HEK293T (cell line): ENCODE results near the gene ETHE1.

Experiments
- CTCF ChIA-PET: fragments of 350-600 bp; formaldehyde crosslinking; extraction: SDS; loops from one replicate; lab custom pipeline; 2021; ENCODE audit warnings: antibody characterized with exemption, inconsistent platforms; lab: Yijun Ruan, JAX
- POLR2A ChIA-PET: fragments of 350-600 bp; formaldehyde crosslinking; extraction: SDS; loops from one replicate; lab custom pipeline; 2020; ENCODE audit warnings: antibody characterized with exemption, inconsistent platforms; lab: Yijun Ruan, JAX
- DNase-seq: peaks from one replicate; pipeline ENCODE4 v3.0.0; 2012; ENCODE audit warnings: mixed read lengths; ENCODE audit errors: extremely low spot score
- ARNT ChIP-seq: fragments of 450-650 bp; IDR thresholded peaks from 2 replicates; pipeline ENCODE4 v1.6.1; 2017; ENCODE audit warnings: mild to moderate bottlenecking
- CTBP1 ChIP-seq: fragments of 450-650 bp; IDR thresholded peaks from 2 replicates; pipeline ENCODE4 v1.6.1; 2016; ENCODE audit warnings: borderline replicate concordance
- ELF4 ChIP-seq: fragments of 450-650 bp; IDR thresholded peaks from 2 replicates; pipeline ENCODE4 v1.6.1; 2017; ENCODE audit warnings: antibody characterized with exemption
- FOXA1 ChIP-seq: fragments of 450-650 bp; IDR thresholded peaks from 2 replicates; pipeline ENCODE4 v1.6.1; 2016; ENCODE audit warnings: mild to moderate bottlenecking
- FOXK2 ChIP-seq: fragments of 450-650 bp; IDR thresholded peaks from 2 replicates; pipeline ENCODE4 v1.6.1; 2016; ENCODE audit warnings: mild to moderate bottlenecking
- FOXM1 ChIP-seq: fragments of 450-650 bp; IDR thresholded peaks from 2 replicates; pipeline ENCODE4 v1.6.1; 2017; ENCODE audit warnings: mild to moderate bottlenecking, borderline replicate concordance
- HDGF ChIP-seq: fragments of 450-650 bp; IDR thresholded peaks from 2 replicates; pipeline ENCODE4 v1.6.1; 2017; ENCODE audit warnings: antibody characterized with exemption, borderline replicate concordance
- L3MBTL2 ChIP-seq: fragments of 450-650 bp; conservative IDR thresholded peaks from 2 replicates; pipeline ENCODE4 v1.6.1; 2016; ENCODE audit warnings: mild to moderate bottlenecking
- LEF1 ChIP-seq: fragments of 450-650 bp; IDR thresholded peaks from 2 replicates; pipeline ENCODE4 v1.6.1; 2017; ENCODE audit warnings: mild to moderate bottlenecking, borderline replicate concordance
- NFRKB ChIP-seq: fragments of 450-650 bp; IDR thresholded peaks from 2 replicates; pipeline ENCODE4 v1.6.1; 2016; ENCODE audit warnings: mild to moderate bottlenecking, moderate library complexity
- SP1 ChIP-seq: fragments of 450-650 bp; IDR thresholded peaks from 2 replicates; pipeline ENCODE4 v1.6.1; 2017
- SUZ12 ChIP-seq: fragments of 450-650 bp; IDR thresholded peaks from 2 replicates; pipeline ENCODE4 v1.6.1; 2016; ENCODE audit warnings: mild to moderate bottlenecking
- TARDBP ChIP-seq: fragments of 450-650 bp; IDR thresholded peaks from 2 replicates; pipeline ENCODE4 v1.6.1; 2016
- ZNF384 ChIP-seq: fragments of 450-650 bp; IDR thresholded peaks from 2 replicates; pipeline ENCODE4 v1.6.1; 2016
- TF ChIP-seq, protein P1 (sequence below): fragments of 450-650 bp; IDR thresholded peaks from 2 replicates; pipeline ENCODE4 v1.6.1; 2016

ETHE1 gene, protein sequence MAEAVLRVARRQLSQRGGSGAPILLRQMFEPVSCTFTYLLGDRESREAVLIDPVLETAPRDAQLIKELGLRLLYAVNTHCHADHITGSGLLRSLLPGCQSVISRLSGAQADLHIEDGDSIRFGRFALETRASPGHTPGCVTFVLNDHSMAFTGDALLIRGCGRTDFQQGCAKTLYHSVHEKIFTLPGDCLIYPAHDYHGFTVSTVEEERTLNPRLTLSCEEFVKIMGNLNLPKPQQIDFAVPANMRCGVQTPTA

DNA sequence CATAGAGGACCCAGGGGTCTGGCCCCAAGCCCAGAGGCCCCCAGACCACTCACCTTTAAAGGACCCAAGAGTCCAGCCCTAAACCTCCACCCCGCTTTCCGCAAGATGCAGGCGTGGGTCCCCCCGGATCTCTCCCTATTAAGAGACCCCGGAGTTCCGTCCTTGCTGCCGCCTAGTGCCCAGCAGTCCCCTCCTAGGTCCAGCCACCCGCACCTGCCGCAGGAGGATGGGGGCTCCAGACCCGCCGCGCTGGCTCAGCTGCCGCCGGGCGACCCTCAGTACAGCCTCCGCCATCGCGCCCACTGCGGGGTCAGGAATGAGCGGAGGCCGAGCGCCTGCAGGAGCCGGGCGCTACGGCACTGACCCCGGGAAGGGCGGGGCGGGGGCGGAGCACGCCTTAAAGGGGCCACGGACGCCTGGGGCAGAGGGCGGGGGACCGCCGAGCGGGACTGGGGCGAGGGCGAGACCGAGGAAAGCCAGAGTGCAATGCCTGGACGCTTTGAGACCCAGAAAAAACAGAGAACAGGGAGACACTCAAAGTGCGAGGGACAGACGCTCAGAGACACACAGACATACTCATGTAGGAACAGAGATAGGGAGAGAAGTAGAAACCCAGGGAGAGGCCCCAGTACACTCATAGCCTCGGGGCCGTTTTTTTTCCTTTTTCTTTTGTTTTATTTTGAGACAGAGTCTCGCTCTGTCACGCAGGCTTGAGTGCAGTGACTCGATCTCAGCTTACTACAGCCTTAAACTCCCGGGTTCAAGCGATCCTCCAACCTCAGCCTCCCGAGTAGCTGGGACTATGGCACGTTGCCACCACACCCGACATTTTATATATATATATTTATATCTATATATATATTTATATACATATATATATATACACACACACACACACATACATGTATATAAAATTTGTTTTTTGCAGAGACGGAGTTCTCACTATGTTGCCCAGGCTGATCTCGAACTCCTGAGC is at the start of gene ETHE1:
Gene ETHE1, minus strand, starts transcription at position 318 of the 976 bp plus-strand sequence. Its CDS starts 24 bp downstream, at position 294.
- POLR2A ChIA-PET: interaction anchor here (1.4 kb wide), 1 partner anchor 28 kb away, joined by 3 read pairs; no protein-coding TSS in a partner anchor
- peak; percentile 75 for DNase-seq
- CTCF ChIA-PET: interaction anchor here (1.0 to 1.8 kb wide), 2 partner anchors 80 to 94 kb away, joined by 4 to 7 read pairs; no protein-coding TSS in a partner anchor
- TF ChIP-seq ELF4 (no peak), L3MBTL2 (peak; percentile 43; the same call in 1 of the 2 replicates)

DNA sequence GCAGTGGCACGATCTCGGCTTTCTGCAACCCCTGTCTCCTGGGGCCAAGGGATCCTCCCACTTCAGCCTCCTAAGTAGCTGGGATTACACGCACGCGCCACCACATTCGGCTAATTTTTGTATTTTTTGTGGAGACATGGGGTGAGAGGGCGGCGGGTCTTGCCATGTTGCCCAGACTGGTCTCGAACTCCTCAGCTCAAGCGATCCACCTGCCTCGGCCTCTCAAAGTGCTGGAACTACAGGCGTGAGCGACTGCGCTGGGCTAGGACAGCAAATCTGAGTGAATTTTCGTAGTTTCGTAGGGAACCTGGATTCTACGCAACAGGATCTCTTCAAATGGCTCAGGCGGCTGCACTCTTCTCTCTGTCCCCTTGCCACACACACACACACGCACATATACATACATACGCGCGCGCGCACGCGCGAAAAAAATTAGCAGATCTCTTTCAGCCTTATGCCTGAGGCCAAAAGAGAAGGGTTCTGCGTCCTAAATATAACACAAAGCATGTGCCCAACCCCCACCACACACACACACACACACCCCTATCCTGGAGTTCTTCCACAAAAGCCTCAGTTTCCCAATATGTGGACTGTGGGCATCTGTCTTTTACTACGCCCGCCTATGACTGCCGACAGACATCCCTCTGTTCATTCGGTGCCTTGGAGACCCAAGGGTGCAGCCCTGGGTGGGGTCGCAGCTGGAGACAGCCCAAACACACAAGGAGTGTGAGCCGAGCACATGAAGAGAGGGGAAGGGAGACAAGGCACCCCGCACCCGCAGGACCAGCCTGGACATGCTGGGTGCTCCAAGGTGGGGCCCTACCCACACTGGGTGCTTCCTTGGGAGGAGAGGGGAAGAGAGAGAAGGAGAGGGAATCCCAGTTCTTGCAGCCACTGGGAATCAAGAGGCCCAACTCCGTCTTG is 49.2 kb upstream of the ETHE1 start:
- POLR2A ChIA-PET: interaction anchor here (2.8 kb wide), 1 partner anchor 20 kb away, joined by 16 read pairs; the partner anchor contains the start of genes IRGQ and ZNF576
- peak; percentile 58 for TF ChIP-seq L3MBTL2
- TF ChIP-seq TARDBP: no peak
- CTCF ChIA-PET: interaction anchor here (0.6 kb wide), 2 partner anchors 76 to 145 kb away, joined by 3 to 10 read pairs; no protein-coding TSS in a partner anchor
- DNase-seq: no peak

DNA sequence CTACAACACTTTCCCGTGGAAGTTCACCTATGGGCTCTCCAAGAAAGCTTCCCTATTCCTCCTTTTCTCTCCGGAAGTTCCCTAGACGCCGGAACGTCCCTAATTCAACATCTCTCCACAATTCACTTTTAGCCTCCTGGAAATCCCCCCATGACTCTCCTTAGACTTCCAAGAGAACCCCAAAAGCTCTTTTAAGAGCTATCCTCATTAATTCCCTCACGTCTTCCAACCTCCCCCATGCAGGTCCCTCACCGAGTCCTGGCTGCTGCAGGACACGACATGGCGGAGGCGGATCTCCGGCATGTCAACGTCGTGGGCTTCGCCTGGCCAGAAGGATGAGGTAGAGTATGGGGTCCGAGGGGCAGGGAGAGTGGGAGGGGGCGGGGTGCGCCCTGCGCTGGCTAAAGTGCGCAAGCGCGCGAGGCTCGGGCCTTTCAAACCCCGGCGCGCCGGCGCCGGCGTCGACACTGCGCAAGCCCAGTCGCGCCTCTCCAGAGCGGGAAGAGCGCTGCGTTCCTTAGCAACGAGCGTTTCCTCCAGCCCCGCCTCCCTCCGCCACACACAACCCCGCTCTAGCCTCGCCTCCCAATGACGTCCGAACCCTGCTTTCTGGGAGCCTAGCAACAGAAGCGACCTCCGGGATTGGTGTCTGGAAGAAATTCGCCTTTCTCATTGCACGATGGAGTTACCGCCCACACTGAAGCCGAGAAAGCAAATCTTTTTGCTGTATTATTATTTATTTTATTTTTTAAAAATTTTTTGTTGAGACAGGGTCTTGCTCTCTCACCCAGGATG is 48.4 kb upstream of the ETHE1 start, which contains the start of the genes PINLYP and XRCC1:
Gene PINLYP, plus strand, starts transcription at position 646 of the 795 bp plus-strand sequence. CDS start 1,391 bp downstream, outside the sequence.
Gene XRCC1, minus strand, starts transcription at position 372 of the 795 bp plus-strand sequence. Its CDS starts 69 bp downstream, at position 303.
- CTCF ChIA-PET: interaction anchor here (0.6 to 0.9 kb wide), 2 partner anchors 40 to 146 kb away, joined by 3 read pairs; no protein-coding TSS in a partner anchor
- TF ChIP-seq CTBP1 (no peak), LEF1 (no peak), FOXK2 (no peak), L3MBTL2 (no peak), ARNT (no peak), SUZ12 (no peak), ZNF384 (no peak), FOXM1 (no peak), ELF4 (no peak), SP1 (no peak)
- TF ChIP-seq, protein P1, sequence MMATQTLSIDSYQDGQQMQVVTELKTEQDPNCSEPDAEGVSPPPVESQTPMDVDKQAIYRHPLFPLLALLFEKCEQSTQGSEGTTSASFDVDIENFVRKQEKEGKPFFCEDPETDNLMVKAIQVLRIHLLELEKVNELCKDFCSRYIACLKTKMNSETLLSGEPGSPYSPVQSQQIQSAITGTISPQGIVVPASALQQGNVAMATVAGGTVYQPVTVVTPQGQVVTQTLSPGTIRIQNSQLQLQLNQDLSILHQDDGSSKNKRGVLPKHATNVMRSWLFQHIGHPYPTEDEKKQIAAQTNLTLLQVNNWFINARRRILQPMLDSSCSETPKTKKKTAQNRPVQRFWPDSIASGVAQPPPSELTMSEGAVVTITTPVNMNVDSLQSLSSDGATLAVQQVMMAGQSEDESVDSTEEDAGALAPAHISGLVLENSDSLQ: no peak
- peak; percentile 99 for DNase-seq
- POLR2A ChIA-PET: interaction anchor here (0.9 to 2.8 kb wide), 3 partner anchors 18 to 43 kb away, joined by 3 to 16 read pairs (median 4); partner anchors contain the start of genes IRGQ, ZNF575 and ZNF576

DNA sequence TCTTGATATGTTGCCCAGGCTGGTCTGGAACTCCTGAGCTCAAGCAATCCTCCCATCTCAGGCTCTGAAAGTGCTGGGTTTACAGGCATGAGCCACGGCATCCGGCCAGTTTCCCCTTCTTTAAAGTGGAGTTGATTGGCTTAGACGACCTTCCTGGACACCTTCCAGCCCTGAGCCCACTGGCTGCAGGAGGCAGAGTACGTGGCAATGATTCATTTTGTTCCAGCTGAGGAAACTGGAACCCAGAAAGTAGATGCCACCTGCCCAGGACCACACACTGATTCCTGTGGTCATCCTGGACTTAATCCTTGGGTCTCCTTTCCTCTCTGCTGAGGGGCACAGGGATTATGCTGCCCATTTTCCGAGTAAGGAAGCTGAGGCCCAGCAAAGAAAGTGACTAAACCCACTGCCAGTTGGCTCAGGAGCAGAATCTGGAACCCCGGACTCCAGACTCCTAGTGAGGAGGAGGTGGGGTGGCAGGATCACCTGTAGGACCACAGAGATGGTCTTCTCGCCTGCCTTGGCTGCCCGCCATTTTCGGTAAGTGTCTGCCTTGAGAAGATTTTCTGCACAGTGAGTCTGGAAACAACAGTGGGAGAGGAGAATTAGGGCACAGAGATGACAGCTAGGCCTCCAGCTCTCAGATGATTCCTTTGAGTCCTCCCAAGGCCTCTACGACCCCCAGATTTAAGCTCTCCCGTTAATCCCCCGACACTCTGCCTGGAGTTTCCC is 47.6 kb upstream of the ETHE1 start:
- ChIA-PET POLR2A (interaction anchor here (0.9 to 2.8 kb wide), 3 partner anchors 19 to 42 kb away, joined by 3 to 16 read pairs (median 4); partner anchors contain the start of genes IRGQ, ZNF575 and ZNF576), CTCF (interaction anchor here (0.9 kb wide), 1 partner anchor 39 kb away, joined by 3 read pairs; no protein-coding TSS in a partner anchor)
- DNase-seq: no peak
- TF ChIP-seq L3MBTL2: no peak
- no peak for TF ChIP-seq SUZ12
- no peak for TF ChIP-seq LEF1
- no peak for TF ChIP-seq ELF4
- no peak for TF ChIP-seq SP1

DNA sequence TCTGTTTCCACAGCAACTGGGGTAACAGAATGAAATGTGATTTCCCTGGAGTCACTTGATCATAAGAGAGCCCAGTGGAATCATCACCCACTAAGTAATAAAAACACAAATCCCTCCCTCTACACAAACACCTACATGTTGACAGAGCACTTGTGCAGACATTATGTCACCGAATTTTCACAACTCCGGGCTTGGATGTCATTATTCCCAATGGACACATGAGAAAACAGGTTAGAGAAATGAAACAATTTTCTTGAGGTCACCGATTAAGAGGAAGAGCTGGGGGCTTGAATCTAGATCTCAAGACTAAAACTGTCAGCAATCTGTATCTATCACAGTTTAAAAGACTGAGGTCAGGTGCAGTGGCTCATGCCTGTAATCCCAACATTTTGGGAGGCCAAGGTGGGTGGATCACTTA is 45.2 kb upstream of the ETHE1 start:
- no peak for DNase-seq
- ChIA-PET CTCF (no interaction called here), POLR2A (no interaction called here)
- TF ChIP-seq TARDBP (no peak), CTBP1 (no peak), FOXA1 (no peak), FOXK2 (no peak), FOXM1 (no peak), SP1 (no peak), ELF4 (no peak), NFRKB (no peak), LEF1 (no peak), HDGF (no peak), L3MBTL2 (no peak), ZNF384 (no peak)
